Umbilical cord (tissue), 2 donors: Measurements from ENCODE around the gene TM4SF1. TPM values are rescaled to one million over a fixed set of nuclear protein-coding genes. Genes with fewer than 3 reads are reported as not detected.
"Not testable (repeated sequence)": the region's sequence is repeated elsewhere in the genome, so short reads cannot be mapped to it uniquely, and the experiment has no call there.

Experiments used
- DNase-seq: peaks from one replicate; pipeline ENCODE4 v3.0.0-alpha.2; 2015; ENCODE audit warnings: low spot score
- total RNA-seq: library from RNA; depleted of rRNA; stranded (reverse); fragments of >200 nt; gene quantifications from one replicate; pipeline ENCODE4 v1.2.3, GENCODE V29; 2014; ENCODE audit warnings: low replicate concordance; ENCODE audit not compliant: insufficient read depth

Gene TM4SF1
- total RNA-seq, 1 donor from 2014 or later: 28.2 TPM

GRCh38 chr3:149343951-149344350 is 33.5 kb downstream of the TM4SF1 start:
- DNase-seq: no peak

DNA sequence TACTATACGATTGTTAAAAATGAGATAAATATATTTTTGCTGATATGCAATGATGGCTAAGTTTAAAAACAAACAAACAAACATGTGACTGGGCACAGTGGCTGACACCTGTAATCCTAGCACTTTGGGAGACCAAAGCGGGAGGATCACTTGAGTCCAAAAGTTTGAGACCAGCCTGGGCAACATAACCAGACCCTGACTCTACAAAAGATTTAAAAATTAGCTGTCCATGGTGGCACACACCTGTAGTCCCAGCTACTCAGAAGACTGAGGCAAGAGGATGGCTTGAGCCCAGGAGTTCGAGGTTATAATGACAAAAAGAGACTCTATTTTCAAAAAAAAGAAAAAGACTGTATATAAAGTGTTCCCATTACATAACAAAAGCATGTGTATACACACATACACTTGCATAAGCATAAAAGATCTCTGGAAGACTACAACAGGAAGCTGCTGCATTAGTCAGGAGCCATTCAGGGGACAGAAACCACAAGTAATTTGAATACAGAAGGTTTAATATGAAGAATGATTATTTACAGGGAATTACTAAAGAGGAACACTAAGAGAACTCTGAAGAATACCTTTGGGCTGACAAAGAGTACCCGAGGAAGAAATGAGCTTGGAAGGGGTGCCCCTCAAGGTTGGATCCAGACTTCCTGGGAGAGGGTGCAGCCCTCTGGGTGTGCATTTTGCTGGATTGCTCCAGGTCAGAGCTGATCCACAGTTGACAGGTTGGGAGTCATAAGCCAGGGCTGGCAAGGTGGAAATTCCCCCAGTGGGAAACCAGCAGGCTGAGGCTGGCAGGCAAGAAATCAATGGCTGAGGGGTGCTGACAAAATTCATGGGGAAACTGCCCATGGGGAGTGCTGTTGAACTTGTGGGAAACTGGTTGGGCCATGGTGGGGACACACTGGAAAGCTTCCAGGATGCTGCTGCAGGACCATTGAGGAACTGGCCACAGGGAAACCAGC is 34.8 kb downstream of the TM4SF1 start:
- DNase-seq: no peak

DNA sequence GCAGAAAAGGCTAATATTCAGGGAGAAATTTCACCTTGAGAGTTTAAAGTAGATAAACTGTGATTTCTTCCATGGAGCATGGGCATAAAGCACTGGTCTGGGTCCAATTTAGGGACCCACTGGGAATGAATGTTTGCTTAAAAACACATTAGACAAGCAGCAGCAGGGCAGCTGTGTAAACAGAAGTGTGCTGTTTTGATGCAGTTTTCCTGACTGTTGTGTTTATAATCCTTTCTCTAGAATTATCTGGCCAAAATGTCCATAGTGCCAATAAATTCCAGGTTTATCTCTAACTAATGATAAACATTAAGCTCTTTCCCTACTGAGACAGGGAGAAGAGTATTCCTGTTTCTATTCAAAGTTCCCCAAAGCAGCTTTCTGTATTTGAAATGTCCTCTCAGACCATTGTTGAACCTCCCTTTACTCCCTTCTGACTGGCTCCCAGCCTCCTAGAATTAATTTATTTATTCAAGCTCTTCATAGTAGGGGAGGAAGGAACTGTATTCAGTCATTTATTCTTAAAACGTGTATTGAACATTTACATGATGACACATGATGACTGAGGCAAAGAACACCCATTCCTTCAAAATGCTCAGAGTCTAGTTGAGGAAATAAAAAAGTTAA is 37.0 kb downstream of the TM4SF1 start:
- DNase-seq: peak; percentile 32

GRCh38 chr3:149339931-149340309 is 37.5 kb downstream of the TM4SF1 start:
- DNase-seq: peak; percentile 87

- not testable (repeated sequence) for DNase-seq
Measured at GRCh38 chr3:149337486-149337885, 40.0 kb downstream of the TM4SF1 start.

DNA sequence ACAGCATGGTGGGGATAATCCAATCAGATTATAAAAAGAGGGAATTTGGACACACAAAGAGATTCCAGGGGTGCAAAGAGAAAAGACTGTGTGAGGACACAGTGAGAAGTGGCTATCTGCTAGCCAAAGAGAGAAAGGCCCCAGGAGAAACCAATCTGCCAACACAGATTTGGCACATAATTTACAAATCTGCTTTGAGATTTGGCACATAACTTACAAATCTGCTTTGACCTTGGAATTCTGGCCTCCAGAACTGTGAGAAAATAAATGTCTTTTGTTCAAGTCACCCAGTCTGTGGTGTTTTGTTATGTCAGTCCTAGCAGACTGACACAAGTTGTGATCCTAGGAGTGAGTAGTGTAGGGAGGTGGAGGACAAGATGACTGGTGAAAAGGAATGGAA is 40.5 kb downstream of the TM4SF1 start:
- no peak for DNase-seq

DNA sequence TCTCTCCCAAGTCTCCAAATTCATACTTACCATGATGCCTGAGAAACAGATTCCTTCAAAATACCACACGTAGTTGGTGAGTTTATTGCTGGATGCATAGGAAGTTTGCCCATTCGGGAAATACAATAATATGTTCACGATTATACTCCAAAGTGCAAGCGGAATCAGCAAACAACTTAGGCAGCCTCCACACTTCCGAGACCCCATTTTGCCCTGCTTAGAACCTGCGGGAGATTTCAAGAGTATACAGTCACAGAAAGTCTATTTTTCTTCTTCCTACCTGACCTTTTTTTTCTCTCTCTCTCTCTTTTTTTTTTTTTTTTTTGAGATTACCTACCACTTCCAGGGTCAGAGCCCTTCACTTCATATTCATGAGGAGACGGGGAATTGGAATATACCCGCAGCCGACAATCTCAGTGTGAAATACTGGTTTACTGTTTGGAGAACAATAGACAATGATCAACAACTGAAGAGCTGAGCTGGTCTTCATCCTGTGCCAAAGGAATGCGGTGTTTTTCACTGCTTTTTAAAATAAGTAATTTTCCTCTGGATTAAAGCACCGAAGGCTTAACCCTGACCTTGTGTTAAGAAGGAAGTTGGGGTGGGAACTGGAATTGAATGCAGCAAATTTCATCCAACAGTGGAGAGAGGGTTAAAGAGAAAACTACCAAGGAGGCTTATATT is 44.1 kb downstream of the TM4SF1 start, which contains the start of gene TM4SF18:
Gene TM4SF18 (minus strand): TSS at position 461 of the 684 bp plus-strand sequence. CDS start 254 bp downstream, at position 207.
- no peak for DNase-seq

- DNase-seq: peak; percentile 74
Measured at GRCh38 chr3:149332771-149333170, 44.7 kb downstream of the TM4SF1 start.

GRCh38 chr3:149332227-149332765 is 45.2 kb downstream of the TM4SF1 start:
- DNase-seq: no peak

DNA sequence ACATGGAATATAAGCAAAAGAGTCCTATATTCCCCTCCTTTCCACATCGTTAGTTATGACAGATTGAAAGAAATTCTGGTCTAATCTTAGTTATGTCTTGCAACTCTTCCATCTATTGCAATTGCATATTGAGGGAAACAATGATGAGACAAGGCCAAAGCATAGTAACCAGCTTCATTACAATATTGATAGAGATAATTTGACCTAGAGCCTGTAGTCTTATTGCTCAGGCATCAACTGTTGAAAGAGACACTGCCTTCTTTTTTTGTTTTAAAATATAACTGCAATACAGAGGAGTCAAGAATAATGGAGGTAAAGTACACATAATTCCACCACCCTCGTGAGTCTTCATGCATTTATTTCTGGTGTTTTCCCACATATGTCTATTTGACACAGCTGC is 46.1 kb downstream of the TM4SF1 start:
- DNase-seq: no peak

DNA sequence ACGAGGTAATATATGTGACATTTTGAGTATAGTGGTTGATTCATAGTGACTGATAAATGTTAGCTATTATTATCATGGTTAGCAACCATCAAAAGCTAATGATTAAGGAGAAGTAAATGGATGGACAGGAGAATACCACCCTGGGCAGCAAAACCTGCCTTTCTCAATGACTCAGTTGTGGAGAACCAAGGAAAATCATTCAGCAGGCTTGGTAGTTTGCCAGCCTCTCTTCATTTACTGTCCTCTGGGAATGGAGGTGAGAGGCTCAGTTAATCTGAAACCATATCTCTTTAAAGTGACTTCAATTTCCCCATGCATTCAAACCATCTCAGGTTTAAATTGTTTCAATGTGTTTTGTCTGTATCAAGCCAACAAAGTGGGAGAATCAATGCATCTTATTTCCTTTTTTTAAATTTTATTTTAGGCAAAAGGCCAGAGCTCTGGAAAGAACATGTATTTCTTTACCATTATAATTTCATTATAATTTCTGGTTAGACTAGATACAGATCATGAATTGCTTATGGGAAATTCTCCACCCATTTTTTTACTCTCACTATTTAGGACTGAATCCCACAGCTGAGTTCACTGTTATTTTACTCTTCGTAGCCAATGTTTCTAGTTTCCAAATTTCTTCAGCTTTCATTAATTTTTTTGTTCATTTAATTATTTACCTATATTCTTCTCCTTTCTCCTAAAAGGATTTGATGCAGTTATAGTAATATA is 46.7 kb downstream of the TM4SF1 start:
- DNase-seq: no peak

DNA sequence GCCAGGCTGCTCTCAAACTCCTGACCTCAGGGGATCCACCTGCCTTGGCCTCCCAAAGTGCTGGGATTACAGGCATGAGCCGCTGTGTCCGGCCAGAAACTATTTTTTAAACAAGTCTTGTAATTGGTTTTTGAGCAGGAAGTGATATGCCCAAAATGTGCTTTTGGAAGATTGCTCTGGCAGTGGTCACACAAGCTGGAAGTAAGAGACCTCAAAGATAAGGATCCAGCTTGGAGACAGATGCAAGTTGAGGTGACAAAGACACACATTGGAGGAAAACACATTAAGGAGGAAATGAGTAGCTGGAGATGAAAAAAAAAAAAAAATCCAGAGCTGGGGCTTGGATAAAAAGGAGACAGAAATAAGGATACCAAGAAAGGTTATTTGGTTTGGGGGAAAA is 50.3 kb downstream of the TM4SF1 start:
- no peak for DNase-seq

- no peak for DNase-seq
Measured at GRCh38 chr3:149325581-149325980, 51.9 kb downstream of the TM4SF1 start.

DNA sequence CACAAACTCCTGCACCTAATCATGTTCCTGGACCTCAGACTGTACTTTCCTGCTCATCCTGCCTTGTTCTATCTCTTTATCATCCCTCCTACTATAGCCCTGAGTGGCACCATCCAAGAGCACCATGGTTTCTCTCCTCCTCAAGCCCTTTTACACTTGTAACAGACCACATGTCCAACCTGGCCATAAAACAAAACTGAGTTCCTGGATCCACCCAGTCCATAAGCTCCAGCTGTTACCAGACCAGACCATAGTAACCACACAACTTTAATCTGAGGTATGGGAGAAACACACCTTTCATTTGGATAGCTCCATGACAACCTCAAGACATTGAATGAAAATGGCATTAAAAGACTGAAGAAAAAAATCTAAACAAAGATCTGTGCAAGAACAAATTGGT is 53.1 kb downstream of the TM4SF1 start:
- no peak for DNase-seq

DNA sequence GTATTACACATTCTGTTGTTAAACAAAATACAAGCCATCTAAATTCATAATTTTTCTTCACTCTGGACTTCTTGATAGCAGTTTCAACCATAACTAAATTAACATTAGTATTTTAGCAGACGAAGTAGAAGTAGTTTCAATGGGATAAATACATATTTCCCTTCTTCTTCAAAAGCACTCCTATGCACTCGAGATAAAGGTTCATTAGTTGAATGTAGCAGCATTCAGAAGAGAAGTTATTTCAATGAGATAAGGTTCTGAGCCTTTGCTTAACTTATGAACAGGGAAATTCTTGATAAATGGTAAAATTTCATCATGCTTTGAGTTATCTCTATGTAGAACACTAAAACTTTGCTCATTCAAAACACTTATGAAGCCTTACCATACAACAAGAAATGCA is 55.8 kb downstream of the TM4SF1 start:
- no peak for DNase-seq

DNA sequence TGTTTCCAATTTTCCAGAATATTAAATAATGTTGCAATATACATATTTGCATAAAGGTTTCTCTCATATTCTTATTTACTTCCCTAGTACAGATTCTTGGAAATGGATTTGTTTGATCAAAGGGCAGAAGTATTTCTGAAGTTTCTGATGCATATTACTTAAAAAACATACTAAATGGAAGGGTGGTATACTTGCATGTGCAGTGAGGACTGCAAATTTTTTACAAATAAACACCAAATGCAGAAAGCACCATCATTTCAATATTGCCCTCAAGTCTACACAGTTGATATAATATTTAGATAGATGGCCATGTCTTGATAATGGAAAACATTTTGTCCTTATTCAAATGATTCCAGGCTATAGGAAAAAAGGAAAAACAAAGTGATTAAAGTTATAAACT is 56.3 kb downstream of the TM4SF1 start:
- no peak for DNase-seq

GRCh38 chr3:149319750-149320149 is 57.7 kb downstream of the TM4SF1 start:
- DNase-seq: no peak
